ENCODE results near the gene KATNIP. TPM values are rescaled to one million over a fixed set of nuclear protein-coding genes. Genes with fewer than 3 reads are reported as not detected.

Gene KATNIP
- total and polyA plus RNA-seq, 9 of the 15 experiments (the other 6 are each of a cell fraction or from before 2014, with no cell fraction given), result 1.7 to 13.2 (median 8.0) TPM

DNA sequence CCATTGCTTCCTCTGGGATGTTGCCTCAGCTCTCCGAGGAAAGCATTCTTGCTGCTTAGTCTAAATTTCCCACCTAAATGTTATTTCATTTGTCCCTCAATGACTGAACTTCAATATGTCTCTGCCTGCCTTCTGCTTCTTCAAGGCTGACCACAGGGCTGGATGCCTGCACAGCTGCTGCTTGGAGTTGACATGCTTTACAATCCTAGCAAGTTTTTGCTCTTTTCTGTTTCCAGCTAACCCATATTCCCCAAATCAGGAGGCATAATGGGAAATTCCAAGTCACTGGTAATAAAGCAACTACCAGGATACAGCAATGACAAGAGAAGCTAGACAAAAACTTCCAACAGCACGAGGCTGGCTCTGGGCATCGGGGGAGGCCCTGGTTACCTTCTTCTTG lies 49.1 kb upstream of the KATNIP start:
- Histone ChIP-seq H3K4me1 (replicated peaks in 1 of 2; ENCODE audit: control insufficient read depth in 2 of 2, insufficient read depth in 2 of 2, low read length in 2 of 2) (no peaks in the 10 kb centered on the region), H2AFZ (ENCODE audit: low read depth, low read length) (no peak overlapping the region), H3K9ac (ENCODE audit: insufficient read depth in 1 of 2, low read depth in 2 of 2, low read length in 2 of 2) (no peak overlapping the region), H3K79me2 (ENCODE audit: control insufficient read depth, insufficient read depth, low read length) (no peaks in the 10 kb centered on the region), H3K27ac (ENCODE audit: extremely low read depth, low read depth, low read length) (no peak overlapping the region), H3K36me3 (ENCODE audit: control insufficient read depth, insufficient read depth, low read length) (peaks cover 86% of the 10 kb centered on the region; the same call in 2 of the 3 replicates), H3K27me3 (ENCODE audit: control insufficient read depth in 2 of 2, insufficient read depth in 2 of 2, low read length in 2 of 2) (no peaks in the 10 kb centered on the region), H3K4me3 (no peak overlapping the region), H3K4me2 (ENCODE audit: insufficient read depth, low read length) (no peak overlapping the region), H3K9me3 (replicated peaks; ENCODE audit: control insufficient read depth, insufficient read depth, low read depth, low read length) (no peaks in the 10 kb centered on the region), H3K9me1 (ENCODE audit: control insufficient read depth, insufficient read depth, low read length) (no peaks in the 10 kb centered on the region), H4K20me1 (replicated peaks; ENCODE audit: control insufficient read depth, insufficient read depth, low read length) (no peaks in the 10 kb centered on the region)
- ChIA-PET POLR2A (no interaction called here), CTCF (ENCODE audit: low intra/inter-chr PET ratio) (no interaction called here)
- FAIRE-seq, result no peak
- DNase-seq (ENCODE audit: extremely low read depth in 1 of 4, low spot score in 3 of 4), result no peak
- no TSS peak for BruUV-seq (replicated peaks)
- intact Hi-C loops (cut with micrococcal nuclease), result no loop called here
- in situ Hi-C loops (cut with MboI), result no loop called here
- ATAC-seq, result no peak
- 90% methylated on average over 3 of the region's 3 CpGs for WGBS (ENCODE audit: insufficient coverage, low coverage, missing lambda C conversion rate)
- TF ChIP-seq IRF2 (CRISPR knock-in tag; IDR thresholded peaks at IDR 0.05) (no peak), RBM14 (IDR thresholded peaks at IDR 0.05; ENCODE audit: borderline replicate concordance, insufficient read depth, low read depth, low read length) (no peak), NFXL1 (CRISPR knock-in tag; IDR thresholded peaks at IDR 0.05) (no peak), POLR2A (conservative IDR thresholded peaks at IDR 0.05) (no peak), ASH1L (IDR thresholded peaks at IDR 0.05; ENCODE audit: borderline replicate concordance, low read depth, partially characterized antibody) (no peak), HIVEP1 (CRISPR knock-in tag; IDR thresholded peaks at IDR 0.05) (no peak), ZNF23 (CRISPR knock-in tag; IDR thresholded peaks at IDR 0.05) (no peak), XRCC3 (IDR thresholded peaks at IDR 0.05) (no peak), ZNF174 (CRISPR knock-in tag; IDR thresholded peaks at IDR 0.05) (no peak), HNRNPUL1 (IDR thresholded peaks at IDR 0.05; ENCODE audit: low read length) (no peak), PCBP1 (IDR thresholded peaks at IDR 0.05; ENCODE audit: low read depth, low read length, poor library complexity, severe bottlenecking) (no peak)
- TF ChIP-seq, protein P1, sequence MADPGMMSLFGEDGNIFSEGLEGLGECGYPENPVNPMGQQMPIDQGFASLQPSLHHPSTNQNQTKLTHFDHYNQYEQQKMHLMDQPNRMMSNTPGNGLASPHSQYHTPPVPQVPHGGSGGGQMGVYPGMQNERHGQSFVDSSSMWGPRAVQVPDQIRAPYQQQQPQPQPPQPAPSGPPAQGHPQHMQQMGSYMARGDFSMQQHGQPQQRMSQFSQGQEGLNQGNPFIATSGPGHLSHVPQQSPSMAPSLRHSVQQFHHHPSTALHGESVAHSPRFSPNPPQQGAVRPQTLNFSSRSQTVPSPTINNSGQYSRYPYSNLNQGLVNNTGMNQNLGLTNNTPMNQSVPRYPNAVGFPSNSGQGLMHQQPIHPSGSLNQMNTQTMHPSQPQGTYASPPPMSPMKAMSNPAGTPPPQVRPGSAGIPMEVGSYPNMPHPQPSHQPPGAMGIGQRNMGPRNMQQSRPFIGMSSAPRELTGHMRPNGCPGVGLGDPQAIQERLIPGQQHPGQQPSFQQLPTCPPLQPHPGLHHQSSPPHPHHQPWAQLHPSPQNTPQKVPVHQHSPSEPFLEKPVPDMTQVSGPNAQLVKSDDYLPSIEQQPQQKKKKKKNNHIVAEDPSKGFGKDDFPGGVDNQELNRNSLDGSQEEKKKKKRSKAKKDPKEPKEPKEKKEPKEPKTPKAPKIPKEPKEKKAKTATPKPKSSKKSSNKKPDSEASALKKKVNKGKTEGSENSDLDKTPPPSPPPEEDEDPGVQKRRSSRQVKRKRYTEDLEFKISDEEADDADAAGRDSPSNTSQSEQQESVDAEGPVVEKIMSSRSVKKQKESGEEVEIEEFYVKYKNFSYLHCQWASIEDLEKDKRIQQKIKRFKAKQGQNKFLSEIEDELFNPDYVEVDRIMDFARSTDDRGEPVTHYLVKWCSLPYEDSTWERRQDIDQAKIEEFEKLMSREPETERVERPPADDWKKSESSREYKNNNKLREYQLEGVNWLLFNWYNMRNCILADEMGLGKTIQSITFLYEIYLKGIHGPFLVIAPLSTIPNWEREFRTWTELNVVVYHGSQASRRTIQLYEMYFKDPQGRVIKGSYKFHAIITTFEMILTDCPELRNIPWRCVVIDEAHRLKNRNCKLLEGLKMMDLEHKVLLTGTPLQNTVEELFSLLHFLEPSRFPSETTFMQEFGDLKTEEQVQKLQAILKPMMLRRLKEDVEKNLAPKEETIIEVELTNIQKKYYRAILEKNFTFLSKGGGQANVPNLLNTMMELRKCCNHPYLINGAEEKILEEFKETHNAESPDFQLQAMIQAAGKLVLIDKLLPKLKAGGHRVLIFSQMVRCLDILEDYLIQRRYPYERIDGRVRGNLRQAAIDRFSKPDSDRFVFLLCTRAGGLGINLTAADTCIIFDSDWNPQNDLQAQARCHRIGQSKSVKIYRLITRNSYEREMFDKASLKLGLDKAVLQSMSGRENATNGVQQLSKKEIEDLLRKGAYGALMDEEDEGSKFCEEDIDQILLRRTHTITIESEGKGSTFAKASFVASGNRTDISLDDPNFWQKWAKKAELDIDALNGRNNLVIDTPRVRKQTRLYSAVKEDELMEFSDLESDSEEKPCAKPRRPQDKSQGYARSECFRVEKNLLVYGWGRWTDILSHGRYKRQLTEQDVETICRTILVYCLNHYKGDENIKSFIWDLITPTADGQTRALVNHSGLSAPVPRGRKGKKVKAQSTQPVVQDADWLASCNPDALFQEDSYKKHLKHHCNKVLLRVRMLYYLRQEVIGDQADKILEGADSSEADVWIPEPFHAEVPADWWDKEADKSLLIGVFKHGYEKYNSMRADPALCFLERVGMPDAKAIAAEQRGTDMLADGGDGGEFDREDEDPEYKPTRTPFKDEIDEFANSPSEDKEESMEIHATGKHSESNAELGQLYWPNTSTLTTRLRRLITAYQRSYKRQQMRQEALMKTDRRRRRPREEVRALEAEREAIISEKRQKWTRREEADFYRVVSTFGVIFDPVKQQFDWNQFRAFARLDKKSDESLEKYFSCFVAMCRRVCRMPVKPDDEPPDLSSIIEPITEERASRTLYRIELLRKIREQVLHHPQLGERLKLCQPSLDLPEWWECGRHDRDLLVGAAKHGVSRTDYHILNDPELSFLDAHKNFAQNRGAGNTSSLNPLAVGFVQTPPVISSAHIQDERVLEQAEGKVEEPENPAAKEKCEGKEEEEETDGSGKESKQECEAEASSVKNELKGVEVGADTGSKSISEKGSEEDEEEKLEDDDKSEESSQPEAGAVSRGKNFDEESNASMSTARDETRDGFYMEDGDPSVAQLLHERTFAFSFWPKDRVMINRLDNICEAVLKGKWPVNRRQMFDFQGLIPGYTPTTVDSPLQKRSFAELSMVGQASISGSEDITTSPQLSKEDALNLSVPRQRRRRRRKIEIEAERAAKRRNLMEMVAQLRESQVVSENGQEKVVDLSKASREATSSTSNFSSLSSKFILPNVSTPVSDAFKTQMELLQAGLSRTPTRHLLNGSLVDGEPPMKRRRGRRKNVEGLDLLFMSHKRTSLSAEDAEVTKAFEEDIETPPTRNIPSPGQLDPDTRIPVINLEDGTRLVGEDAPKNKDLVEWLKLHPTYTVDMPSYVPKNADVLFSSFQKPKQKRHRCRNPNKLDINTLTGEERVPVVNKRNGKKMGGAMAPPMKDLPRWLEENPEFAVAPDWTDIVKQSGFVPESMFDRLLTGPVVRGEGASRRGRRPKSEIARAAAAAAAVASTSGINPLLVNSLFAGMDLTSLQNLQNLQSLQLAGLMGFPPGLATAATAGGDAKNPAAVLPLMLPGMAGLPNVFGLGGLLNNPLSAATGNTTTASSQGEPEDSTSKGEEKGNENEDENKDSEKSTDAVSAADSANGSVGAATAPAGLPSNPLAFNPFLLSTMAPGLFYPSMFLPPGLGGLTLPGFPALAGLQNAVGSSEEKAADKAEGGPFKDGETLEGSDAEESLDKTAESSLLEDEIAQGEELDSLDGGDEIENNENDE (IDR thresholded peaks at IDR 0.05; ENCODE audit: low read depth, low read length), result no peak
- TF ChIP-seq, protein P2, sequence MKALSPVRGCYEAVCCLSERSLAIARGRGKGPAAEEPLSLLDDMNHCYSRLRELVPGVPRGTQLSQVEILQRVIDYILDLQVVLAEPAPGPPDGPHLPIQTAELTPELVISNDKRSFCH (CRISPR knock-in tag; IDR thresholded peaks at IDR 0.05), result no peak
- TF ChIP-seq, protein P2 (tag; IDR thresholded peaks at IDR 0.05), result no peak

All from K562 (cell line).